ENCODE results near the gene SPRED2. TPM values are rescaled to one million over a fixed set of nuclear protein-coding genes. Genes with fewer than 3 reads are reported as not detected.

SPRED2 gene
- total RNA-seq, 2 experiments from 2014 or later, result 12.2 to 12.6 TPM

GRCh38 chr2:65294136-65294535, 138.3 kb downstream of the SPRED2 start:
- Mint-ChIP-seq H3K36me3 (ENCODE audit: low read depth) (no peaks in the 10 kb centered on the region), H3K27me3 (peaks cover 32% of the 10 kb centered on the region), H3K9me3 (no peaks in the 10 kb centered on the region), H3K4me1 (peaks cover 12% of the 10 kb centered on the region), H3K27ac (no peak overlapping the region), H3K4me3 (no peak overlapping the region)
- POLR2A ChIA-PET, result interaction anchor here (1.3 to 2.5 kb wide), 2 partner anchors 18 to 26 kb away, joined by 5 to 7 read pairs; no protein-coding TSS in a partner anchor
- CTCF ChIA-PET, result no interaction called here
- DNase-seq, result no peak

- H3K36me3 Mint-ChIP-seq (ENCODE audit: low read depth), result no peaks in the 10 kb centered on the region
- ChIA-PET CTCF (interaction anchor here (1.1 kb wide), 1 partner anchor 27 kb away, joined by 3 read pairs; no protein-coding TSS in a partner anchor), POLR2A (interaction anchor here (1.3 to 2.5 kb wide), 2 partner anchors 17 to 27 kb away, joined by 5 to 7 read pairs; no protein-coding TSS in a partner anchor)
- no peak for DNase-seq
- no peak overlapping the region for H3K4me3 Mint-ChIP-seq
- H3K4me1 Mint-ChIP-seq, result peaks cover 10% of the 10 kb centered on the region
- H3K27me3 Mint-ChIP-seq, result peaks cover 32% of the 10 kb centered on the region
- no peaks in the 10 kb centered on the region for H3K9me3 Mint-ChIP-seq
- no peak overlapping the region for H3K27ac Mint-ChIP-seq
These were observed 139.0 kb downstream of the SPRED2 start for GRCh38 chr2:65293376-65293775.

GRCh38 chr2:65292461-65293011, 139.9 kb downstream of the SPRED2 start:
- Mint-ChIP-seq H3K4me1 (peaks cover 8% of the 10 kb centered on the region), H3K9me3 (no peaks in the 10 kb centered on the region), H3K27me3 (peaks cover 30% of the 10 kb centered on the region), H3K27ac (no peak overlapping the region), H3K36me3 (ENCODE audit: low read depth) (no peaks in the 10 kb centered on the region), H3K4me3 (no peak overlapping the region)
- CTCF ChIA-PET, result interaction anchor here (1.1 kb wide), 1 partner anchor 26 kb away, joined by 3 read pairs; no protein-coding TSS in a partner anchor
- POLR2A ChIA-PET, result no interaction called here
- no peak for DNase-seq

- no peaks in the 10 kb centered on the region for H3K36me3 Mint-ChIP-seq (ENCODE audit: low read depth)
- ChIA-PET POLR2A (no interaction called here), CTCF (no interaction called here)
- no peak for DNase-seq
- no peak overlapping the region for H3K4me3 Mint-ChIP-seq
- no peak overlapping the region for H3K27ac Mint-ChIP-seq
- no peaks in the 10 kb centered on the region for H3K9me3 Mint-ChIP-seq
- H3K27me3 Mint-ChIP-seq, result peaks cover 28% of the 10 kb centered on the region
- H3K4me1 Mint-ChIP-seq, result peaks cover 6% of the 10 kb centered on the region
These were observed 140.3 kb downstream of the SPRED2 start for GRCh38 chr2:65292106-65292400.

GRCh38 chr2:65291216-65292105, 140.9 kb downstream of the SPRED2 start:
- DNase-seq, result no peak
- H3K36me3 Mint-ChIP-seq (ENCODE audit: low read depth), result no peaks in the 10 kb centered on the region
- peaks cover under 1% of the 10 kb centered on the region for H3K4me1 Mint-ChIP-seq
- H3K9me3 Mint-ChIP-seq, result no peaks in the 10 kb centered on the region
- H3K4me3 Mint-ChIP-seq, result no peak overlapping the region
- no peak overlapping the region for H3K27ac Mint-ChIP-seq
- ChIA-PET POLR2A (interaction anchor here (0.6 kb wide), 1 partner anchor 10 kb away, joined by 3 read pairs; no protein-coding TSS in a partner anchor), CTCF (no interaction called here)
- H3K27me3 Mint-ChIP-seq, result peaks cover 22% of the 10 kb centered on the region

GRCh38 chr2:65287364-65287763, 145.0 kb downstream of the SPRED2 start:
- Mint-ChIP-seq H3K9me3 (no peaks in the 10 kb centered on the region), H3K36me3 (ENCODE audit: low read depth) (no peaks in the 10 kb centered on the region), H3K4me1 (no peaks in the 10 kb centered on the region), H3K27ac (no peak overlapping the region), H3K4me3 (no peak overlapping the region), H3K27me3 (peaks cover 2% of the 10 kb centered on the region)
- CTCF ChIA-PET, result no interaction called here
- POLR2A ChIA-PET, result no interaction called here
- DNase-seq, result no peak

- no peaks in the 10 kb centered on the region for H3K27me3 Mint-ChIP-seq
- ChIA-PET POLR2A (interaction anchor here (1.1 to 2.0 kb wide), 2 partner anchors 18 to 135 kb away, joined by 4 to 8 read pairs; no protein-coding TSS in a partner anchor), CTCF (no interaction called here)
- H3K27ac Mint-ChIP-seq, result no peak overlapping the region
- H3K9me3 Mint-ChIP-seq, result no peaks in the 10 kb centered on the region
- peaks cover 12% of the 10 kb centered on the region for H3K4me1 Mint-ChIP-seq
- no peak for DNase-seq
- no peaks in the 10 kb centered on the region for H3K36me3 Mint-ChIP-seq (ENCODE audit: low read depth)
- H3K4me3 Mint-ChIP-seq, result no peak overlapping the region
These were observed 149.8 kb downstream of the SPRED2 start for GRCh38 chr2:65282477-65283053.

- H3K27me3 Mint-ChIP-seq, result no peaks in the 10 kb centered on the region
- H3K9me3 Mint-ChIP-seq, result no peaks in the 10 kb centered on the region
- DNase-seq, result no peak
- no peak overlapping the region for H3K4me3 Mint-ChIP-seq
- peaks cover 14% of the 10 kb centered on the region for H3K4me1 Mint-ChIP-seq
- ChIA-PET CTCF (no interaction called here), POLR2A (interaction anchor here (0.6 to 2.0 kb wide), 3 partner anchors 9 to 19 kb away, joined by 3 to 8 read pairs (median 4); no protein-coding TSS in a partner anchor)
- H3K36me3 Mint-ChIP-seq (ENCODE audit: low read depth), result no peaks in the 10 kb centered on the region
- no peak overlapping the region for H3K27ac Mint-ChIP-seq
These were observed 150.6 kb downstream of the SPRED2 start for GRCh38 chr2:65281627-65282351.

- Mint-ChIP-seq H3K4me3 (no peak overlapping the region), H3K9me3 (no peaks in the 10 kb centered on the region), H3K27ac (no peak overlapping the region), H3K27me3 (no peaks in the 10 kb centered on the region), H3K36me3 (ENCODE audit: low read depth) (peaks cover 7% of the 10 kb centered on the region), H3K4me1 (peaks cover 14% of the 10 kb centered on the region)
- CTCF ChIA-PET, result interaction anchor here (0.6 kb wide), 1 partner anchor 215 kb away, joined by 3 read pairs; no protein-coding TSS in a partner anchor
- POLR2A ChIA-PET, result no interaction called here
- no peak for DNase-seq
These were observed 152.6 kb downstream of the SPRED2 start for GRCh38 chr2:65279756-65280155.

GRCh38 chr2:65278531-65278981, 153.8 kb downstream of the SPRED2 start:
- DNase-seq, result no peak
- ChIA-PET CTCF (interaction anchor here (1.0 to 1.5 kb wide), 2 partner anchors 19 to 295 kb away, joined by 3 to 4 read pairs; no protein-coding TSS in a partner anchor), POLR2A (interaction anchor here (0.6 to 3.3 kb wide), 7 partner anchors 15 to 295 kb away, joined by 3 to 13 read pairs (median 4); partner anchors contain the start of gene ACTR2)
- H3K4me3 Mint-ChIP-seq, result no peak overlapping the region
- H3K4me1 Mint-ChIP-seq, result peaks cover 14% of the 10 kb centered on the region
- no peaks in the 10 kb centered on the region for H3K9me3 Mint-ChIP-seq
- peaks cover 14% of the 10 kb centered on the region for H3K36me3 Mint-ChIP-seq (ENCODE audit: low read depth)
- no peak overlapping the region for H3K27ac Mint-ChIP-seq
- H3K27me3 Mint-ChIP-seq, result no peaks in the 10 kb centered on the region

- H3K4me1 Mint-ChIP-seq, result peaks cover 14% of the 10 kb centered on the region
- H3K27ac Mint-ChIP-seq, result no peak overlapping the region
- no peak for DNase-seq
- H3K4me3 Mint-ChIP-seq, result no peak overlapping the region
- POLR2A ChIA-PET, result interaction anchor here (0.6 to 3.3 kb wide), 8 partner anchors 15 to 296 kb away, joined by 3 to 13 read pairs (median 4); partner anchors contain the start of gene ACTR2
- no peaks in the 10 kb centered on the region for H3K27me3 Mint-ChIP-seq
- CTCF ChIA-PET, result interaction anchor here (1.0 to 1.7 kb wide), 5 partner anchors 13 to 295 kb away, joined by 3 to 5 read pairs (median 4); no protein-coding TSS in a partner anchor
- no peaks in the 10 kb centered on the region for H3K9me3 Mint-ChIP-seq
- peaks cover 18% of the 10 kb centered on the region for H3K36me3 Mint-ChIP-seq (ENCODE audit: low read depth)
These were observed 154.5 kb downstream of the SPRED2 start for GRCh38 chr2:65277791-65278483.

GRCh38 chr2:65277118-65277517, 155.3 kb downstream of the SPRED2 start:
- POLR2A ChIA-PET, result interaction anchor here (1.4 to 3.3 kb wide), 3 partner anchors 18 to 160 kb away, joined by 4 to 13 read pairs (median 7); no protein-coding TSS in a partner anchor
- H3K27ac Mint-ChIP-seq, result no peak overlapping the region
- no peaks in the 10 kb centered on the region for H3K27me3 Mint-ChIP-seq
- CTCF ChIA-PET, result interaction anchor here (1.2 to 1.7 kb wide), 3 partner anchors 12 to 212 kb away, joined by 3 to 5 read pairs (median 4); no protein-coding TSS in a partner anchor
- peaks cover 26% of the 10 kb centered on the region for H3K36me3 Mint-ChIP-seq (ENCODE audit: low read depth)
- no peaks in the 10 kb centered on the region for H3K9me3 Mint-ChIP-seq
- H3K4me3 Mint-ChIP-seq, result no peak overlapping the region
- DNase-seq, result no peak
- H3K4me1 Mint-ChIP-seq, result peaks cover 14% of the 10 kb centered on the region

Data from activated CD4-positive, alpha-beta memory T cell treated with anti-CD3 and anti-CD28 coated beads, Interleukin-2, amount 10 ng/mL, durations not matched to agents 7 days and 5 days (primary cell).